GM06990 (cell line): ENCODE measurements around the gene OR8D1.
A peak's percentile ranks its signal among the peaks of the same experiment; 100 is the strongest.

ENCODE experiments used
- DNase-seq: peaks from one replicate; pipeline ENCODE4 v3.0.0-alpha.2; 2011; ENCODE audit not compliant: insufficient read length; ENCODE audit errors: extremely low read depth
- H3K27me3 ChIP-seq: replicated peaks from 2 replicates; pipeline ENCODE4 v1.6.0; 2011; ENCODE audit warnings: low read length; ENCODE audit not compliant: control insufficient read depth, insufficient read depth
- H3K36me3 ChIP-seq: 2 replicates; pipeline ENCODE4 v1.5.1; 2011; ENCODE audit warnings: low read length; ENCODE audit not compliant: control insufficient read depth, insufficient read depth
- H3K4me3 ChIP-seq: replicated peaks from 2 replicates; pipeline ENCODE4 v1.5.1; 2011; ENCODE audit warnings: low read depth, mild to moderate bottlenecking, control low read depth, low read length
- CTCF ChIP-seq: IDR thresholded peaks from 2 replicates; pipeline ENCODE4 v1.5.1; 2011; ENCODE audit warnings: low read length, control low read depth, mild to moderate bottlenecking, inconsistent platforms; ENCODE audit not compliant: insufficient read depth, poor library complexity, severe bottlenecking

OR8D1 gene

GRCh38 chr11:124294687-124295086 lies 19.1 kb downstream of the OR8D1 start:
- H3K27me3 ChIP-seq: no peaks in the 10 kb centered on the region
- DNase-seq: no peak

GRCh38 chr11:124285610-124286344 lies 28.0 kb downstream of the OR8D1 start:
- no peak overlapping the region for H3K4me3 ChIP-seq
- no peak for DNase-seq

More at GRCh38 chr11:124294687-124295086, 19.1 kb downstream of the OR8D1 start:
- H3K36me3 ChIP-seq: no peaks in the 10 kb centered on the region
- no peak overlapping the region for H3K4me3 ChIP-seq
- no peak for TF ChIP-seq CTCF

GRCh38 chr11:124278261-124278660 lies 35.5 kb downstream of the OR8D1 start:
- H3K27me3 ChIP-seq: no peaks in the 10 kb centered on the region; the same call in 1 of the 2 replicates
- no peaks in the 10 kb centered on the region for H3K36me3 ChIP-seq
- H3K4me3 ChIP-seq: no peak overlapping the region
- DNase-seq: no peak
- TF ChIP-seq CTCF: no peak

More at GRCh38 chr11:124285610-124286344, 28.0 kb downstream of the OR8D1 start:
- H3K36me3 ChIP-seq: no peaks in the 10 kb centered on the region
- no peak for TF ChIP-seq CTCF
- H3K27me3 ChIP-seq: no peaks in the 10 kb centered on the region

GRCh38 chr11:124277804-124278203 lies 35.9 kb downstream of the OR8D1 start:
- H3K36me3 ChIP-seq: no peaks in the 10 kb centered on the region
- H3K27me3 ChIP-seq: no peaks in the 10 kb centered on the region; the same call in 1 of the 2 replicates
- TF ChIP-seq CTCF: peak; percentile 18
- no peak for DNase-seq
- H3K4me3 ChIP-seq: no peak overlapping the region

- Histone ChIP-seq H3K36me3 (no peaks in the 10 kb centered on the region), H3K4me3 (no peak overlapping the region), H3K27me3 (no peaks in the 10 kb centered on the region; the same call in 1 of the 2 replicates)
- no peak for DNase-seq
- TF ChIP-seq CTCF: no peak
Measured at GRCh38 chr11:124277207-124277606, 36.5 kb downstream of the OR8D1 start.

- DNase-seq: no peak
- H3K36me3 ChIP-seq: no peaks in the 10 kb centered on the region
- H3K4me3 ChIP-seq: no peak overlapping the region
- no peak for TF ChIP-seq CTCF
- no peaks in the 10 kb centered on the region; the same call in 1 of the 2 replicates for H3K27me3 ChIP-seq
Measured at GRCh38 chr11:124276081-124276480, 37.7 kb downstream of the OR8D1 start.
